GM12875 (cell line): ENCODE data around the gene MKRN1.

Source experiments
- H3K4me3 ChIP-seq: one replicate; pipeline ENCODE4 v1.5.1; 2011; ENCODE audit warnings: low read depth, low read length, control low read depth
- TF ChIP-seq, protein P1 (sequence below): IDR thresholded peaks from 2 replicates; pipeline ENCODE4 v1.5.1; 2011; ENCODE audit warnings: low read depth, mild to moderate bottlenecking, control low read depth, inconsistent platforms, low read length, moderate library complexity, borderline replicate concordance; ENCODE audit not compliant: insufficient read depth

Gene MKRN1, protein sequence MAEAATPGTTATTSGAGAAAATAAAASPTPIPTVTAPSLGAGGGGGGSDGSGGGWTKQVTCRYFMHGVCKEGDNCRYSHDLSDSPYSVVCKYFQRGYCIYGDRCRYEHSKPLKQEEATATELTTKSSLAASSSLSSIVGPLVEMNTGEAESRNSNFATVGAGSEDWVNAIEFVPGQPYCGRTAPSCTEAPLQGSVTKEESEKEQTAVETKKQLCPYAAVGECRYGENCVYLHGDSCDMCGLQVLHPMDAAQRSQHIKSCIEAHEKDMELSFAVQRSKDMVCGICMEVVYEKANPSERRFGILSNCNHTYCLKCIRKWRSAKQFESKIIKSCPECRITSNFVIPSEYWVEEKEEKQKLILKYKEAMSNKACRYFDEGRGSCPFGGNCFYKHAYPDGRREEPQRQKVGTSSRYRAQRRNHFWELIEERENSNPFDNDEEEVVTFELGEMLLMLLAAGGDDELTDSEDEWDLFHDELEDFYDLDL

DNA sequence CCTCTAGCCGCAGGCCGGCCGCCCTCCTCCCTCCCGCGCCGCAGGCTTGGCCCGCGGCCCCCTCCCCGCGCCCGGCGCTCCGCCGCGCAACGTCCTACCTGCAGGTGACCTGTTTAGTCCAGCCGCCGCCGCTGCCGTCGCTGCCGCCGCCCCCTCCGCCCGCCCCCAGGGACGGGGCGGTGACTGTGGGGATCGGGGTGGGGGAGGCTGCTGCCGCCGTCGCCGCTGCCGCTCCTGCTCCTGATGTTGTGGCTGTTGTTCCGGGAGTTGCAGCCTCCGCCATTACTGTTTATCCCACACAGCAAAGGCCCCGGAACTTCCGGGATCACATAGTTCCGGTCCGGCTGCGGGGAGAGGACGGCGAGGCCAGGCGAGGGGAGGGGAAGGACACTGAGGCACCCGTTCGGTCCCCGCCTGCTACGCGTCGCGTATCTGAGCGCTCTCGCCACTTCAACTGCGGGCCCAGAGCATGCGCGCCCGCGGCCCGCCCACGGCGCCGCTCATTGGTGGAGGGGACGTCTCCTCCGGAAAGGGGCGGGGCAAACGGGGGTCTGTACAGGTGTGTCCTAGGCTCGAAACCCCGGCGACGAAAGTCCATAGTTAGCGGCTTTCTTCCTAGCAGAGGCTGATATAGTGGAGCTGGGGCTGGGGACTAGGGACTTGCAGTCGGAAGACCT lies at the start of gene MKRN1:
MKRN1 (minus strand) TSS at position 444 of the 677 bp plus-strand sequence; CDS start at position 283, 161 bp downstream.
- TF ChIP-seq, protein P1, sequence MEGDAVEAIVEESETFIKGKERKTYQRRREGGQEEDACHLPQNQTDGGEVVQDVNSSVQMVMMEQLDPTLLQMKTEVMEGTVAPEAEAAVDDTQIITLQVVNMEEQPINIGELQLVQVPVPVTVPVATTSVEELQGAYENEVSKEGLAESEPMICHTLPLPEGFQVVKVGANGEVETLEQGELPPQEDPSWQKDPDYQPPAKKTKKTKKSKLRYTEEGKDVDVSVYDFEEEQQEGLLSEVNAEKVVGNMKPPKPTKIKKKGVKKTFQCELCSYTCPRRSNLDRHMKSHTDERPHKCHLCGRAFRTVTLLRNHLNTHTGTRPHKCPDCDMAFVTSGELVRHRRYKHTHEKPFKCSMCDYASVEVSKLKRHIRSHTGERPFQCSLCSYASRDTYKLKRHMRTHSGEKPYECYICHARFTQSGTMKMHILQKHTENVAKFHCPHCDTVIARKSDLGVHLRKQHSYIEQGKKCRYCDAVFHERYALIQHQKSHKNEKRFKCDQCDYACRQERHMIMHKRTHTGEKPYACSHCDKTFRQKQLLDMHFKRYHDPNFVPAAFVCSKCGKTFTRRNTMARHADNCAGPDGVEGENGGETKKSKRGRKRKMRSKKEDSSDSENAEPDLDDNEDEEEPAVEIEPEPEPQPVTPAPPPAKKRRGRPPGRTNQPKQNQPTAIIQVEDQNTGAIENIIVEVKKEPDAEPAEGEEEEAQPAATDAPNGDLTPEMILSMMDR, result no peak
- peak within 1 kb of the TSS; percentile 97 for H3K4me3 ChIP-seq

DNA sequence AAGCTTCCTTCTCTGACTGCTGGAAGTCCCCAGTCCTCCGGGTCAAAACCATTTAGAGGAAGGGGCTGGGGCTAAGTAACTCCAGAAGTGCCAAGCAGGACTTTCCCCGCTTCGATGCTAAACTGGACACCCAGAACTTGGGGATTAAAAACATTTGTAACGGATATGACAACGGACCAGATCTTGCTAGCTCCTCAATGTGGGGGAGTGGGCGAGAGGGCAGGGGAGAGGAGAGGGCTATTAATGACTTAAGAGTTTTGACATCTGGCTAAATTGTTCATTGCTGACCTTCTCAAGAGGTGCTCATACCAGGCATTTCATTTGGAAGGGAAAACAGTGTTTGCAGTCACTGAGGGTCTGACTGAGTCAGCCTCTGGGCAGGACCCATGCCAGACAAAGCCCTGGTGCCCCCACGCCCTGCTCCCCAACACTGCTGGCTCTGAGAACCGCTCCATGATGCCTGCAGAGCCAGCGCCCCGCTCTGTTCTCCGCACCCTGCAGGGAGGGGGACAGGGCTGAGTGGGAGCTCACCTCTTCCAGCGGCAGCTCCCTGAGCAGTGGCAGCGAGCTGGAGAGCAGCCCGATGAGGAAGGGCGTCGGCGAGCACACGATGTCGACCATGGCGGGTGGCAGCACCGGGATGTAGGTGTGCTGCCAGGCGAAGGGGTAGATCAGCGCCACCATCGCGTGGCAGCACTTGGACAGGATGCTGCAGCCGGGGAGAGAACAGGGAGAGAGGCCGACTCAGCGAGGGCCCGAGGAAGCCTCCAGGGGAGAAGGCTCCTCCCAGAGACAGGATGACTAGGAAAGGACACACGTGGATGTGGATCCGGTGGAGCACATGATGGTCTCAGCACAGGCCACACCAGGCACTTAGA lies 47.7 kb upstream of the MKRN1 start:
- no peak overlapping the region for H3K4me3 ChIP-seq
- TF ChIP-seq, protein P1, result no peak

DNA sequence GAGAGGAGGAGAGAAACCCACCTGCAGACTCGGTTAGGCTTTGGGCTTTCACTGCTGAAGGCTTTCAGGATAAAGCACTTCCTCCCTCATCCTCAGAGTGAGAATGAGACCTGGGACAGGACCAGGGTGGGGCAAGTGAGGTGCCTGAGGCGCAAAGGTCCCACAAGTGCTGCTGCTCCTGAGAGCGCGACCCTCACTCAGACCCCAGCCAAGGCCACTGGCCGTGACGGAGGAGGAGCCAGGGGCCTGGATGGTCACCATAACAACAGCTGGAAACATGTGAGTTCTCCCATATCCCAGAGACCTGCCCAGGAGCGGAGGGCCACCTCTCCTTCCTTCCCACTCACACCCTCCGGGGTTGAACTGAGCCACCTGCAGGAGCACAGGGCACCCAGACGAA lies 46.9 kb upstream of the MKRN1 start:
- TF ChIP-seq, protein P1, result no peak
- H3K4me3 ChIP-seq, result no peak overlapping the region

DNA sequence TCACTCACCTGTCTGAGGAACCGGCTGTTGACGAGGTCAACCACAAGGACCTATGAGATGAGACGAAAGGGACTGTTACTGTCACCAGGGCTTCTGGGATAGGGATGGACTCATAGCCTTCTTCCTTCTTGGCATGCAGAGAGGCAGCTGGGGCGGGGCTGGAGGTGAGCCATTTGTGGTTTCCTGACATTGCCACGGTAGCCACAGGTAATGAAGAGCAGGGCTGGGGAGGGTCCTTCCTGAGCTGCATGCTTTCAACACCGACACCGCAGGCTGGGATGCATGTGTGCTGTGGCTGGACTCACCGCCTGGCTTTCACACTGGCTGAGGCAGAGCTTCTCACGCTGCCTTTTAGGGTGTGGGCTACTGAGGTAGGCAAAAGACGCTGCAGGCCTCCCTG lies 46.4 kb upstream of the MKRN1 start:
- TF ChIP-seq, protein P1, result no peak
- H3K4me3 ChIP-seq, result no peak overlapping the region

DNA sequence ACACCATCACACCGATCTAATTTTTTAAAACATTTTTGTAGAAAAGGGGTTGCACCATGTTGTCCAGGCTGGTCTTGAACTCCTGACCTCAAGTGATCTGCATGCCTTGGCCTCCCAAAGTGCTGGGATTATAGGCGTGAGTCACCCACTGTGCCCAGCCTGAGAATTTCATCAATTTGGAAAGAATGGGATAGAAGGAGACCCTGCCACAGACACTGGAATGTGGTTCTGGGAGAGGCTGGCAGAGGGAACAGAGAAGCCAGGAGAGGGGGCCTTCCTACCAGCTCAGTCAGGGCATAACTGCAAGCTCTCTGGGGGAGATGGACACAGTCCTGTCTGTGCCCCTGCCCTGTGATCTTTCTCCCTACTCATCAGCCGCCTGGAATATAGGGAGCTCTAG lies 42.1 kb upstream of the MKRN1 start:
- TF ChIP-seq, protein P1, result no peak
- no peak overlapping the region for H3K4me3 ChIP-seq

DNA sequence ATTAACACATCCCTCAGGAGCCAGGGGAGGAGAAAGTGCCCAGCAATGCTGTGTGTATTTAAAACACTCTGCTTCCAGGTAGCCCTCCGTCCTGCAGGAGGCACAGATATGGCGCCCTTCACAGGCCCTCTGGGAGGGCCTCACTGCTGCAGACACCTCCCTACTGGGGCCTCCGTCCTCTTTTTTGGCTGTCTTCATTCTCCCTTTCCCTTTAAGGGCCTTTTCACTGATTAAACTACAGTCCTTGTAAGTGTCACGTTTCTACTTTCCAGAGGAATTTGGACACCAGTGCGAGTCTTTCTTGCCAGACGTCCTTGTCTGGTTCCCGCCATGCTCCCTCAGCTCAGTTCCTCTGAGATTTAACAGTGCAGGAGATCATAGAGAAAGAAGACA lies 39.7 kb upstream of the MKRN1 start:
- TF ChIP-seq, protein P1, result no peak
- no peak overlapping the region for H3K4me3 ChIP-seq
